ENCODE measurements around the gene MAGI3.

MAGI3 gene

DNA sequence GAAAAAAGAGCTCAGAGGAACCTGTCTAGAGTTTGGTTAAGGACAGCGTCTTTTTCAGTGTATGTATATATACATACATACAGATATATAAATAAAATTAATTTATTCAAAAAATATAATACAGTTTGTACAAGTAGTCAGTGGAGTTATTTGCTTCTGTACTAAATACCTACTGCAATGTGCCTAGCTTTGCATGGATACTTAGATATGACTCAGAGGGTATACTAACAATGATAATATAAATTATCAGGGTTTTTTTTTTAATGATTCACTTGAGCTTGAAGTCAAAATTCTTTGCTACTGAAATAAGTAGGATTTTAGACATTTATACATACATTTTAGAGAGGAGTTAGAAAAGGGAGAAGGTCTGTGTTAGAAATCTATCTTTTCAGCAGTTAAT is 251.1 kb downstream of the MAGI3 start:
- DNase-seq (ENCODE audit: low read depth in 2 of 3, low spot score in 2 of 3): no peak

DNA sequence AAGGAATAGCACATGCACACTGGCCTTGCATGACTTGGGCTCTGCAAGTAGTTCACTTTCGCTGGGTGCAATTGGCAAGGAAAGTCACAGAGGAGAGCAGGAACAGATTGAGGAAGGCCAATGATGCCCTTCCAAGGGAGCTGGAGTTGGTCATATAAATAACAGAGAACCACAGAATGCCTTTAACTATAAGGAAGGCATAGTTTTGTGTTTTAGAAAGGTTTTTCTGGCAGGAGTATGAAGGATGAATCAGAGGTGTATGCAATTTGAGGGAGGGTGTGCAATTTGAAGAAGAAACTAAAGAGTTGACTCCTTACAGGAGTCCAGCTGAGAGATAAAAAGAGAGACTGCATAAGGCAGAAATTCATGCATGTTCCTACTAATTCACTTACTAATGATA is 256.8 kb downstream of the MAGI3 start:
- DNase-seq (ENCODE audit: low read depth in 2 of 3, low spot score in 2 of 3): no peak

DNA sequence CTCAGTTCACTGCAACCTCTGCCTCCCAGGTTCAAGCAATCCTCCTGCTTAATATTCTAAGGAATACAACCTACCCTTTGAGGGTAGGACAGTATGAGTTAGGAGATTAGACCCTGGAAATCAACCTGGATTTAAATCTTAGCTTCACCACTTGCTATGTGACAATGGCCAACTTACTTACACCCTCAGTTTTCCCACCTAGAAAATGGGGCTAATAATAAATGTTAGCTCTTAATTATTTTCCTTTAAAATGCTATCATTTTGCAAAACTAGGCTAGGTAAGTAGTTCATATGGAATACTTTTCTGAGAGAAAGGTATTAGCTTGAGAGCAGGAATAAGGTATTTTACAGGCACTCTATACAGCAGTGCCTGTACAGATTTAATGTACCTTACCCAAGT is 258.2 kb downstream of the MAGI3 start:
- DNase-seq (ENCODE audit: low read depth in 2 of 3, low spot score in 2 of 3): no peak

DNA sequence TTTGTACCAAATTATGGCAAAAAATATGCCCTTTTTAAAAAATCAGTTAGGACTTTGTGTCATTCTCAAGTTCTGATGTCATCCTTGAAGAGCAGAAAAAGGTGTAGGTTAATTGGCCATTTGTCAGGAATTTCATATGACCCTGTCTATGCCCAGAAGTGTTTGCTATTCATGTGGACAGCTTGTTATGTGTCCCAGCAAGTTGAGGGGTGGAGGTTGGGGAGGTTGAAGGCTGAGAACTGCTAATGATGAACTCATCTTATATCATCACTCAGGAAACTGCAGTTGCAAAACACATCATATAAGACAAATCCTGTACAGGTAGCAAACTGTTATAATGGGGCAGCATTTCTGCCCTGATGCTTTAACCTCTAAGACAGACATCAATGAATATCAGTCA is 262.5 kb downstream of the MAGI3 start:
- no peak for DNase-seq (ENCODE audit: low read depth in 2 of 3, low spot score in 2 of 3)

DNA sequence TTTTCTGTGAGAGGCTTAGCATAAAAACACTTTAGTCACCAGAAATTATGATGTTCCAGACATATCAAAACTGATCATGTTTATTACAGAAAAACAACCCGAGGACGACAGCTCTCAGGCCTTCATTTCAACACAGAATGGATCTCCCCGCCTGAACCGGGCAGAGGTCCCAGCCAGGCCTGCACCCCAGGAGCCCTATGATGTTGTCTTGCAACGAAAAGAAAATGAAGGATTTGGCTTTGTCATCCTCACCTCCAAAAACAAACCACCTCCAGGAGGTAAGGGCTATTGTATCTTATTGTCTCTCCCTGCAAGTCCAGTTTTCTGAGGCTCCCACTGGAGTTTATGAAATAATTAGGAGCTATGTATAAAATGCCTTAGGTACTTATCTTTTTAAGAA is 263.4 kb downstream of the MAGI3 start:
- no peak for DNase-seq (ENCODE audit: low read depth in 2 of 3, low spot score in 2 of 3)

DNA sequence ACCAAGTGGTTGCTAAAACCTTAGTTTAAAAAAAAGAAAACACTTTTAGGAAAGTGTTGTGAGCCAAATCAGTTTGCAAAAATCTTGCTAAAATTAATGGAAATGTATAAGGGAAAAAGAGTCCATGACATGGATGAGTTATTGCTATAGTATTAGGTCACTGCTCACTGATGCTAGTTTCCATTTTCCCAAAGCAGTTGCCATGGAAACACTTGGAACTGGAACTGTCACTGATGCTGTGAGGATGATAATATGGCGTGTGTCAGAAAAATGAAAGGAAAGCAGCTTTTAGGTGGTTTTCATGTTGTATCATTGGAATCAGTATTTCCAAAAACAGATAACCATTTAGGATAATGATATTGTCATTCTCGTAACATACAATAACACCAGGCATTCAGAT is 264.6 kb downstream of the MAGI3 start:
- DNase-seq (ENCODE audit: low read depth in 2 of 3, low spot score in 2 of 3): no peak

DNA sequence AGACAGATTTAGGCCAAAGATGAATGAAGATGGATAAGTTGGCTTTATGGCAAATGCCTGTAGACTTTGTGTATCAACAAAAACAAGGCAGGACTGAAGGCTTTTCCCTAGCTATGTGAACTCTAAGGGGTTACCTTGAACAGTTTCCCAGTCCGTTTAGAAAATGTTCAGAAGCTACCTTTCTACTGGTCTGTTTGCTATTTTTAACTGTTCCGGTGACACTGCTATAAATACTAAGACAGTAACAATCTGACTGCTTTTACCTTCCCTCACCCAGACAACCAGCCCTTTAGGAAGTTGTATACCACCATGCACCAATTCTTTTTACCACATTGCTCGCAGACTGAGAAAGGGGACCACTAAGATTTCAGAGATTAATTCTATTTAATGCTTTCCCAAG is 266.8 kb downstream of the MAGI3 start:
- DNase-seq (ENCODE audit: low read depth in 2 of 3, low spot score in 2 of 3): no peak

DNA sequence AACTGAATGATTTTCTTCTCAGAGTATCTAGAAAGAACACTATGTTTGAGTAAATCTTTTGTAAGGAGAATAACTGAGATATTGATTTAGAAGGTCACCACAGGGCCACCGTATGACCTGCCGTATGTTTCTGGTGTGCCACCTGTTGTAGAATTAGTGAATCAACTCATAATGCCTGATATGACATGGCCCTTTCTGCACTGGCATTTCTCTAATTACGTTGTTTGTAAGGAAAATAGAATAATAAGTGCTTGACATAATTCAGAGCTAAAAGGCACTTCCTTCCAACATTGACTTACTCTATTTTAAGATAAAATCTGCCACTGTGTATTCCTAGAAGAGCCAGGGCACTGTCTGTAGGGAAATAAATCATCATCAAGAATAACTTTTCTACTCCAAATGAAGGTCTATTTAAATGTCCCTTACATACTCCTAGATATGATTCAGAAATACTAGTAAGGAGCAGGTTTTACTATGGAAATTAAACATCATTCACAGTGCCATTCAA is 267.3 kb downstream of the MAGI3 start:
- no peak for DNase-seq (ENCODE audit: low read depth in 2 of 3, low spot score in 2 of 3)

DNA sequence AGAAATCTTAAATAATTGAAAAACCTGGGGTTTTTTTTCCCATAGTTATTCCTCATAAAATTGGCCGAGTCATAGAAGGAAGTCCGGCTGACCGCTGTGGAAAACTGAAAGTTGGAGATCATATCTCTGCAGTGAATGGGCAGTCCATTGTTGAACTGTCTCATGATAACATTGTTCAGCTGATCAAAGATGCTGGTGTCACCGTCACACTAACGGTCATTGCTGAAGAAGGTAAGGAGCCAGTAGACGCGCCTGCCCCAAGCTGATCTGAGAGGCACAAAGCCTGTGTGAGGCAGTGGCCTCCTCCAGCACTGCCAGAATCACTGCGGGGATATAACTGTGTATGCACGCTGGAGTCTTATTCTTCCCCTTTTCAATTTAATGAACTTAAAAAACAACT is 268.7 kb downstream of the MAGI3 start:
- DNase-seq (ENCODE audit: low read depth in 2 of 3, low spot score in 2 of 3): no peak

DNA sequence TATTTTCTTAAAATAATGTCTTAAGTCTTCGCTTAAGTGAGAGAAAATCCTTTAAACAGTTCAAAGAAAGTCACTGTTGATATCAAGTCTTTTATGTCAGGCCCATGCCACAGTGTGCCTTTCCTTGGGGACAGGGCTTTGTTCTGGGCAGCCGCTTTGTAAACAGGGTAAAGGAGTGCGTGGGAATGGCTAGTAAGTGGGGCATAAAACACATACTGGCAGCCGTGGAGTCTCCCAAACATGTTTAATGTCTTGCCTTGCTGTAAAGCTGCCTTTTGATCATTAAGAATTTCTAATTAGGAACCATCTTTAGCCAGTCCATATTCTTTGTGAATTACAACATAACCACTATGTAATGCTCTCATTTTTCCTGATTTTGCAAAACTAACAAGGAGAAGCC is 269.2 kb downstream of the MAGI3 start:
- DNase-seq (ENCODE audit: low read depth in 2 of 3, low spot score in 2 of 3): no peak

DNA sequence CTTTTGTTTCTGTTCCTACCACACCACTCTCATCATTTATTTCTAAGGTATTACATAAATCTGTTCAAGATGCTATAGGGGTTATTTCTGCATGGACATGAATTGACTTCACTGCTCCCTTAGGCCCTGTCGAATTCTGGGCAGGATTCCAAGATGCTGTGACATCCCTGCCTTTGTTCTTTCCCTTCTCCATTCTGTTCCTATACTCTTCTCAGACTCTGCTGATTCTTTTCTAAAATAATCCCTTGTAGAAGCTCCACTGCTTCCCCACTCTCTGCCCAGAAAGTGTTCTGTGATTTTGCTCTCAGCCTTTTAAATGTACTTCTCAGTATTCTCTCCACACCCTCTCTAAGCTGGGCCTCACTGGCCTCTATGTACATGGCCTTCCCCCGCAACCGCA is 269.8 kb downstream of the MAGI3 start:
- no peak for DNase-seq (ENCODE audit: low read depth in 2 of 3, low spot score in 2 of 3)

DNA sequence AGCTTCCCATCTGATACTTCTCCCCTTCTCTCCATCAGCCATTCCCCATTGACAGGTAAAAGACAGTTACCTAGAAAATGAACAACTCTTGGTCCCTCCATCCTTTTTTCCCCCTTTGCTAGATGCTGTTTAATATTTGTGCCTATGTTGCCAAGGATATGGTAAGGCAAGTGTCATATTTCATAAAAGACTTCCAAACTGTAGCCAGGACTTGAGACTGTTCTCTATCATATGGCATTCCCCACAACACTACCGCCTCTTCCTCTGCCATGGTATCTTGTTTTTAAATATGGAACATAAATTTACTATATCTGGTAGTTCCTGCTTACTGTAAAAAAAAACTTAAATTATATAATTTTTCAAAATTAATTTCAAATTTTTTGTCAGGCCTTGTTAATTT is 271.8 kb downstream of the MAGI3 start:
- no peak for DNase-seq (ENCODE audit: low read depth in 2 of 3, low spot score in 2 of 3)

DNA sequence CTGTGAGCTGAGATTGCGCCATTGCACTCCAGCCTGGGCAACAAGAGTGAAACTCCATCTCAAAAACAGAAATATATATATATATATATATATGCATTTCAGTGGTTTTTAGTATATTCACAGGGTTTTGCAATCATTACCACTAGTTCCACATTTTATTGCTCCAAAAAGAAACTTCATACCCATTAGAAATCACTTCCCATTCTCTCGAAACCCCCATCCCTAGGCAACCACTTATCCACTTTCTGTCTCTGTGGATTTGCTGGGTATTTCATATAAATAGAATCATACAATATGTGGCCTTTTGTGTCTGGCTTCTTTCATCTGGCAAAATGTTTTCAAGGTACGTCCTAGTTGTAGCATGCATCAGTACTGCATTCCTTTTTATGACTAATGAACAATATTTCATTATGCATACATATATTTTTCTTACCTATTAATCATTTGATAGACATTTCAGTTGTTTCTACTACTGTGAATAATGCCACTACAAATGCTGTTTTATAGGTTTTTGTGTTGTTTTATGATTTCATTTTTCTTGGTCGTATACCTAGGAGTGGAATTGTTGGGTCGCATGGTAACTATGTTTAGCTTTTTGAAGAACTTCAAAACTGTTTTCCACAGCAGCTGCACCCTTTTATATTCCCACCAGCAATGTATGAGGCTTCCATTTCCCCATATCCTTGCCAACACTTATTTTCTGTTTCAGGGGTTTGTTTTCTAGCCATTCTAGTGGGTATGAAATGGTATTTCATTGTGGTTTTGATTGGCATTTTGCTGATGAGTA is 273.0 kb downstream of the MAGI3 start:
- DNase-seq (ENCODE audit: low read depth in 2 of 3, low spot score in 2 of 3): no peak

DNA sequence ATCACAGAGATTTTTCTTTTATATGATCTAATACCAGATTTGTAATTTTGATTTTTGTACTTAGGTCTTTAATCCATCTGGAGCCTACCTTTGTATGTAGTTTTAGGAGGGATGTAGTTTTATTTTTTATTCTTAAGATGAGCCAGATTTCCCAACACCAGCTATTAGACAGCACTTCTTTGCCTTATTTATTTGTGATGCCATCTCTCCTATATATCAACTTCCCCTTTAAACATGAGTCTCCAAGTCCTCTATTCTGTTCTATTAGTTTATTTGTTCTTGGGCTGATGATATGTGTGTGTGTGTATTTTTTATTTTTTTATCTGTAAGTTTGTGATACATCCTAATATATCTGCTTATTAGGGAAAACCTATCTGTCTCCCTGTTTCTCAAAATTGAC is 274.8 kb downstream of the MAGI3 start:
- no peak for DNase-seq (ENCODE audit: low read depth in 2 of 3, low spot score in 2 of 3)

DNA sequence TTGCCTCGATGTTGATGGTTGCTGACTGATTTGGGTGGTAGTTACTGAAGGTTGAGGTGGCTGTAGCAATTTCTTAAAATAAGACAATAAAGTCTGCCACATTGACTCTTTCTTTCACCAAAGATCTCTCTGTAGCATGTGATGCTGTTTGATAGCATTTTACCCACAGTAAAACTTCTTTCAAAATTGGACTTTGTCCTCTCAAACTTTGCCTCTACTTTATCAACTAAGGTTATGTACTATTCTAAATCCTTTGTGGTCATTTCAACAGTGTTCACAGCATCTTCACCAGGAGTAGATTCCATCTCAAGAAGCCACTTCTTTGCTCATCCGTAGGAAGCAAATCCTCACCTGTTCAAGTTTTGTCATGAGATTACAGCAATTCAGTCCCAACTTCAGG is 275.8 kb downstream of the MAGI3 start:
- no peak for DNase-seq (ENCODE audit: low read depth in 2 of 3, low spot score in 2 of 3)

DNA sequence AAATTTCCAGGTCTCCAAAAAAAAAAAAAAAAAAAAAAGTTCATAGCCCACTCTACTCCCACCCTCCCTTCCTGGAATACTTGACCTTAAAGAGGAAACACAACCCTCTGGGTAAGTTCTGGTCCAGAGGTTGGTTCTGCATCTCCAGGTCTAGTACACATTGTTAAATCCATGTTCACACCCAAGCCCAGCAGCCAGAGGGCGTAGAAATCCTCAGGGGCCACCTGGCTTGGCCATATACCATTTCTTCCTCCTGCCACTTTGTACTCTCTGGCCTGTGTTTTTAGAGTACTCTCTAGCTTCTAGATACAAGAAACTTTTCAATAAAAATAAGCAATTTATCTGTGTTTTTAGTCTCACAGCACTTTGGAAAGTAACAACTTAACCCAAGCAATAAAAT is 279.7 kb downstream of the MAGI3 start:
- DNase-seq (ENCODE audit: low read depth in 2 of 3, low spot score in 2 of 3): no peak

DNA sequence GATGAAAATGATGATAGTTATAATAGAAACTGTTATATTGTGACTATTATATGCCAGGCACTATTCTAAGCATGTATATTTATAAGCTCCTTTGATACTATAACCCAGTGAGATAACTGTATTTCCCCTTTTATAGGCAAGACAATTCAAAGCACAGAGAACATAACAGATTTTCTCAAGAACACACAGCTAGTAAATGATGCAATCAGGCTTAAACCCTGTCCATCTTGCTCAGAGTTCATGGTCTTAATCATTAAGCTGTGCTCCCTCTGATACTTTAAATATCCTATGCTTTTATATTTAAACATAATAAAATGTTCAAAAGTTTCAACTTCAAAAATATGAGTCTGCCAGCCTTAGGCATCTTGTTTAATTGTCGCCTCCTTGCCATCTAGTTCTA is 280.3 kb downstream of the MAGI3 start:
- DNase-seq (ENCODE audit: low read depth in 2 of 3, low spot score in 2 of 3): no peak

DNA sequence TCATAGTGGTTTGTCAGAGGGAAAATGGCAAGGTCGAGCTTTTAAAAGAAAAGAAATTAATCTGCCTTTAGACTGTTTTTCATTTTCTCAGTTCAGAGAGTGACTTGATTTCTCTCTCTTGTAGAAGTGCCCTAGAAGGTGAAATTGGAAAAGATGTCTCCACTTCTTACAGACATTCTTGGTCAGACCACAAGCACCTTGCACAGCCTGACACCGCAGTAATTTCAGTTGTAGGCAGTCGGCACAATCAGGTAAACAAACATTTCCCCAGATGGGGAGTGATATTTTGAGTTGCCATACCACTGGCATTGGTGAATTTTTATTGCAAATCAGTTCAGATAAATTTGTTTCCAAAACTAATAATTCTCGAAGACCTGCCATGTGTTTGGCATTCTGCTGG is 282.2 kb downstream of the MAGI3 start:
- no peak for DNase-seq (ENCODE audit: low read depth in 2 of 3, low spot score in 2 of 3)

DNA sequence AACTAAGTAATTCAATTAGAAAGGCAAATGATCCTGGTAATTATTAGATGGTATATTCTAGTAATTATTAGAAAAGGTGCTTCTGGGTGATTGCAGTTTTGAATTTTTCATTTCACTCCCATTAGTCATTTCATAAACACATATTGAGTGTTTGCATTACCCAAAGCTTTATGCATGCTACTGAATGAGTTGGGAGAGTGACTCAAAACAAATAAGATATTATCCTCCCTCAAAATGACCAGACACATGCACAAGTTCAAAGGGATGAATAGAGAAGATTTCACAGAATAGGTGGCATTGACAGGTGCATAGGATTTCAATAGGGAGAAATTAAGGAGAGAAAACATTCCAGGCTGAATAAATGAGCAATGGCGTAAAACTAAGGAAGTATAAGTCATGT is 284.3 kb downstream of the MAGI3 start:
- DNase-seq (ENCODE audit: low read depth in 2 of 3, low spot score in 2 of 3): no peak

DNA sequence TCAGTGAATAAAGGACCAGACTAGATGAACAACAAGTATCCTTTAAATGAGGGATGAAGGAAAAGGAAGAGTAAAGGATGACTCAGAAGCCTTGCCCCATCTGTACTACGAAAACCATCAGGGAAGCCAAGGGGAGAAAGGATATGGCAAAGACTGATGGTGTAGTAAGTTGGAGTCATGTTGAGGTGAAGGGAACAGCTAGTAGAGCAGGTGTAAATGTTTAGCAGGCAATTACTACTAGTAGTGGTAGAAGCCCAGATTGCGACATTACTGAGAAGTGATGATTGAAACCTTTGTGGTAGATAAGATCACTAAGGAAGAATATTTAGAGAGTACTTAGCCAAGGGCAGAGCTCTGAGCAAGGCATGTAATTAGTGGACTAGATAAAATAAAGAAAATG is 285.0 kb downstream of the MAGI3 start:
- no peak for DNase-seq (ENCODE audit: low read depth in 2 of 3, low spot score in 2 of 3)

DNA sequence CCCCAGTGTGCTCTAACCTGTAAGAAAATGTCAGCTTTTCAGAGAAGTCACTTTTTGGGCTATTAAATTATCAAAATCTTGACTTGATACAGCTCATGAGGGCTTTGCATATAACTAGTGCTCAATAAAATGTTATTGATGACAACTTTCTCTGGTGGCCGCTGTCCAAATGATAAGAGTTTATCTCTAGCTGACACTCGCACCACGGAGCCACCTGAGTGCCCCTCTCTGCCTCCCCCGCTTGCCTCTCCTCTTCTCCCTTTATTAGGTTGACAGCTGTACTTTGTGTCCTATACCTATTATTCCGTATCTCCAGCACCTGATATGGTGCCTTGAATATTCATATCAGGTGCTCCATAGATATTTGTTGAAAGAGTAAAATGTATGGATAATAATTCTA is 286.2 kb downstream of the MAGI3 start:
- DNase-seq (ENCODE audit: low read depth in 2 of 3, low spot score in 2 of 3): no peak

DNA sequence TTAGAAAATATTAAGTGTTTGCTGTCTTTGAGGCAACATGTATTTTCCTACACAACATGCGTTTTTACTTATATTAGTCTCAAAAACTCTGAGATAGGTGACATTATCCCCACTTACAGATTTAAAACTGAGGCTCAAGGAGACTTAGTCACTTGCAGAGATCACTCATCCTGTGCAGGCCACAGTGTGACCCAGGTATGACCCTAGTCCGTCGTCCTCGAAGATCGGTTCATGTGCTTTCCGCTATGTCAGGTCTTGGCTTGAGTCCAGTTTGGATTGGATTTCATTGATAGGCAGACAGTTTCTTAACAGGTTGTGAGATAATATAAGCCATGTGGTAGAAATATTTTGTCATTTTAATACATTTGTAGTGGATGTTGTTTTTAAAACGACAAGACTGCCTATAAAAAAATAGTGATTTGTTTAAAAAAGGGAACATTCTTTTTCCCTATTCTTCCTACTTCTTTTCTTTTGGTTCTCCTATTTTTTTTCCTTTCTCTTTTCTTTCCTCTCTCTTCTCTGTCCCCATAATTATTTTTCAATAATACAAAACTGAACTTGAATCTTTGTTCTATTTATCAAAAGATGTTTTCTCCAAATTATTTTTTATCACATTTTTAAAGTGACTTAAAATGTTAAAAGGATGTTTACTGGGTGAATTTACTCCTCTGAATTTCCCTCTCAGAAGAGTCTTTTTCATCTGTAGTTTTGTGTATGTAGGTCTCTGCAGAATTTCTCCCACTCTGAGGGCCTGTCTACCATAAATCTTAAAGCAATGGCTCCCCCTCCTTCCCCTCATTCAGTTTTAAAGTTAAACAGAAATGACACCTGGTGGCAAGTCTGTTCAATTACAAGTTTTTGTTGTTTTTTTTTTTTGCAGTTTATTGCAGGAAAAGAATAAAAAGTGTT is 287.2 kb downstream of the MAGI3 start:
- no peak for DNase-seq (ENCODE audit: low read depth in 2 of 3, low spot score in 2 of 3)

DNA sequence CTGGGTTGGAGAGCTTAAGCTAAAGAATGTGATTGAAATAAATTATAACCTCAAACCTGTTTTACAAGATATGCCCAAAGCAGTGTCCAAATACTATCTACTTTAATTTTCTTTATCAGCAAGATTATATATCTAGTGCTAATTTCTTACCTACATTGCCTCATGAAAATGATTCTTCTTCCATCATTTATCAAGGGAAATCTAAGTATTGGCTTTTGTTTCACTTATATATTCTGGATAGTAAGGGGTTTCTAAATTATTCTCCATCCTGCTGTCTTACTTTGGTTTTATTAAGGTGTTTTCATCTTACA is 287.8 kb downstream of the MAGI3 start:
- DNase-seq (ENCODE audit: low read depth in 2 of 3, low spot score in 2 of 3): no peak
